ENCODE results near the gene CHCHD6. TPM values are rescaled to one million over a fixed set of nuclear protein-coding genes. Genes with fewer than 3 reads are reported as not detected.

The CHCHD6 gene
- total RNA-seq, 4 donors from 2014 or later: 2.4 to 44.6 (median 5.1) TPM

GRCh38 chr3:126667631-126668449 lies 36.2 kb upstream of the CHCHD6 start:
- H3K9me3 ChIP-seq: no peaks in the 10 kb centered on the region
- TF ChIP-seq POLR2A (IDR thresholded peaks at IDR 0.05): no peak
- TF ChIP-seq, protein P1, sequence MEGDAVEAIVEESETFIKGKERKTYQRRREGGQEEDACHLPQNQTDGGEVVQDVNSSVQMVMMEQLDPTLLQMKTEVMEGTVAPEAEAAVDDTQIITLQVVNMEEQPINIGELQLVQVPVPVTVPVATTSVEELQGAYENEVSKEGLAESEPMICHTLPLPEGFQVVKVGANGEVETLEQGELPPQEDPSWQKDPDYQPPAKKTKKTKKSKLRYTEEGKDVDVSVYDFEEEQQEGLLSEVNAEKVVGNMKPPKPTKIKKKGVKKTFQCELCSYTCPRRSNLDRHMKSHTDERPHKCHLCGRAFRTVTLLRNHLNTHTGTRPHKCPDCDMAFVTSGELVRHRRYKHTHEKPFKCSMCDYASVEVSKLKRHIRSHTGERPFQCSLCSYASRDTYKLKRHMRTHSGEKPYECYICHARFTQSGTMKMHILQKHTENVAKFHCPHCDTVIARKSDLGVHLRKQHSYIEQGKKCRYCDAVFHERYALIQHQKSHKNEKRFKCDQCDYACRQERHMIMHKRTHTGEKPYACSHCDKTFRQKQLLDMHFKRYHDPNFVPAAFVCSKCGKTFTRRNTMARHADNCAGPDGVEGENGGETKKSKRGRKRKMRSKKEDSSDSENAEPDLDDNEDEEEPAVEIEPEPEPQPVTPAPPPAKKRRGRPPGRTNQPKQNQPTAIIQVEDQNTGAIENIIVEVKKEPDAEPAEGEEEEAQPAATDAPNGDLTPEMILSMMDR (IDR thresholded peaks at IDR 0.05): no peak
- H3K4me3 ChIP-seq: no peak overlapping the region
- no peaks in the 10 kb centered on the region for H3K4me1 ChIP-seq
- no peaks in the 10 kb centered on the region for H3K36me3 ChIP-seq
- H3K27me3 ChIP-seq: no peaks in the 10 kb centered on the region
- H3K27ac ChIP-seq: no peak overlapping the region
- peak in 1 of 3 donors; percentile 37 for DNase-seq

DNA sequence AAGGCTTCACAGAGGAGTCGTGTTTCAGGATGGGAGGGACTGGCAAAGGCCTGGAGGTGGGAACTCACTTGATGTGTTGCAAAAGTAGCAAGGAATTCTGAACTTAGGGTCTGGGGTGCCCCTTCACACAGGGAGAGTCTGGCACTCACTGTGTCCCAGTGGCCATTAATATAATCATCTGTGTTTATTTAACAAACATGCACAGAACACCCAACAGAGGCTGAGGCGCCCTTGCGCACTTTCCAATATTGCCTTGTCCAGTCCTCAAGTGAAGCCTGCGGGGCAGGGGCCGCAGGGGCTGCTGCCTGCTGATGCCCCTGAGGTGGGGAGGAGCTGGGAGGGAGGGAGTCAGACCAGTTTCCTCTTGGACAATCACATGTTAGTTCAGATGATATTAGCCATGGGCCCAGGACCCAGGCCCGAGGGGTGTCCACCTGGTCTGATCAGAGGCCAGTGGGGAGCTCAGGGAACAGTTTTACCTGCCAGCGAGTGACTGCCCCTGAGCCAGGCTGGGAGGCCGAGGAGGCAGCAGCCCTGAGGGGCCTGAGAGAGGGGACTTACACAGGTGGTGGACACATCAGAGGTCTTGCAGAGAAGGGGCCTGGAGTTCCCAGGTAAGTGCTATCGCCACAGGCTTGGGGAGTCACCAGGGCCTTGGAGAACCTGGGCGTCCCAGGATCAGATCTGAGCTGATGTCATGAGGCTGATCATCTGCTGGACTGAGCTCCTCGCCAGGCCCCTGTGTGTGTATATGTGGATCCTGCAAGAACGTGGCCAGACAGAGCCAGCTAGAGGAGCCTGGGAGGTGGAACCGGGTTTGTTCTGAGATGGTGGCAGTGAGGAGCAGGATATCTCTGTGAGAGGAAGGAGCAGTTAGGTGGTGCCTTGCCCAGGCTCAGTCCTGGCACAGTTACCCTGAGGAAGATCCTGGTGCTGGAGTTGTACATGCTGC lies 35.3 kb upstream of the CHCHD6 start:
- peaks cover 0 to 2% (median 0%) of the 10 kb centered on the region in 4 donors for H3K9me3 ChIP-seq
- H3K36me3 ChIP-seq: no peaks in the 10 kb centered on the region
- no peak overlapping the region for H3K27ac ChIP-seq
- no peak overlapping the region for H3K4me3 ChIP-seq
- no peak for TF ChIP-seq POLR2A (IDR thresholded peaks at IDR 0.05)
- TF ChIP-seq, protein P1 (IDR thresholded peaks at IDR 0.05): no peak
- DNase-seq: peak in 1 of 3 donors; percentile 34
- H3K27me3 ChIP-seq: no peaks in the 10 kb centered on the region
- no peaks in the 10 kb centered on the region for H3K4me1 ChIP-seq

DNA sequence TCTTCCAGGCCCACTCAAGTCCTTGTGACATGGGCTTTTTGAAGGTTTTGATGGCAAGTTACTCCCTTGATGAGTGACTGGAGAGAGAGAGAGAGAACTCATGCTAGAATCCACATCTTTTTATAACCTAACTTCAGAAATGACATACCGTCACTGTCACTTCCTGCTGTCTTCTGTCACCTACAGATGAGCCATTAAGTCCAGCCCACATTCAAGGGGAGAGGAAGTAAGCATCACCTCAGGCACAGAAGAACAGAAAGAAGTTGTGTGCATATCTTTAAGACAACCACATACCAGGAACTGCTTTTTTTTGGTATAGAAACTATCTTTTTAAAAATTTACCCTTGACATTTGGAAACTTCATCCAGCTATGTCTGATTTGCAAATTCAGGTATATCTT lies 32.5 kb upstream of the CHCHD6 start:
- Histone ChIP-seq H3K4me1 (no peaks in the 10 kb centered on the region), H3K27me3 (no peaks in the 10 kb centered on the region), H3K36me3 (no peaks in the 10 kb centered on the region), H3K4me3 (no peak overlapping the region), H3K27ac (no peak overlapping the region), H3K9me3 (peaks cover 0 to 3% (median 0%) of the 10 kb centered on the region in 4 donors)
- DNase-seq: no peak
- TF ChIP-seq, protein P1 (IDR thresholded peaks at IDR 0.05): no peak
- TF ChIP-seq POLR2A (IDR thresholded peaks at IDR 0.05): no peak

GRCh38 chr3:126672340-126672739 lies 31.7 kb upstream of the CHCHD6 start:
- TF ChIP-seq, protein P1 (IDR thresholded peaks at IDR 0.05): no peak
- no peak for TF ChIP-seq POLR2A (IDR thresholded peaks at IDR 0.05)
- peaks cover 0 to 3% (median 0%) of the 10 kb centered on the region in 4 donors for H3K9me3 ChIP-seq
- no peak overlapping the region for H3K4me3 ChIP-seq
- H3K4me1 ChIP-seq: no peaks in the 10 kb centered on the region
- H3K27ac ChIP-seq: no peak overlapping the region
- no peaks in the 10 kb centered on the region for H3K36me3 ChIP-seq
- no peaks in the 10 kb centered on the region for H3K27me3 ChIP-seq
- no peak for DNase-seq

- Histone ChIP-seq H3K4me1 (no peaks in the 10 kb centered on the region), H3K27me3 (no peaks in the 10 kb centered on the region), H3K9me3 (peaks cover 0 to 3% (median 0%) of the 10 kb centered on the region in 4 donors), H3K27ac (no peak overlapping the region), H3K36me3 (no peaks in the 10 kb centered on the region), H3K4me3 (no peak overlapping the region)
- DNase-seq: no peak
- no peak for TF ChIP-seq POLR2A (IDR thresholded peaks at IDR 0.05)
- TF ChIP-seq, protein P1 (IDR thresholded peaks at IDR 0.05): no peak
These were observed 31.3 kb upstream of the CHCHD6 start for GRCh38 chr3:126672741-126673140.
